Measurements from ENCODE around the gene DBP.

GRCh38 chr19:48637948-48638830 lies 1.0 kb upstream of the DBP start:
- TF ChIP-seq, protein P1, sequence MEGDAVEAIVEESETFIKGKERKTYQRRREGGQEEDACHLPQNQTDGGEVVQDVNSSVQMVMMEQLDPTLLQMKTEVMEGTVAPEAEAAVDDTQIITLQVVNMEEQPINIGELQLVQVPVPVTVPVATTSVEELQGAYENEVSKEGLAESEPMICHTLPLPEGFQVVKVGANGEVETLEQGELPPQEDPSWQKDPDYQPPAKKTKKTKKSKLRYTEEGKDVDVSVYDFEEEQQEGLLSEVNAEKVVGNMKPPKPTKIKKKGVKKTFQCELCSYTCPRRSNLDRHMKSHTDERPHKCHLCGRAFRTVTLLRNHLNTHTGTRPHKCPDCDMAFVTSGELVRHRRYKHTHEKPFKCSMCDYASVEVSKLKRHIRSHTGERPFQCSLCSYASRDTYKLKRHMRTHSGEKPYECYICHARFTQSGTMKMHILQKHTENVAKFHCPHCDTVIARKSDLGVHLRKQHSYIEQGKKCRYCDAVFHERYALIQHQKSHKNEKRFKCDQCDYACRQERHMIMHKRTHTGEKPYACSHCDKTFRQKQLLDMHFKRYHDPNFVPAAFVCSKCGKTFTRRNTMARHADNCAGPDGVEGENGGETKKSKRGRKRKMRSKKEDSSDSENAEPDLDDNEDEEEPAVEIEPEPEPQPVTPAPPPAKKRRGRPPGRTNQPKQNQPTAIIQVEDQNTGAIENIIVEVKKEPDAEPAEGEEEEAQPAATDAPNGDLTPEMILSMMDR (IDR thresholded peaks at IDR 0.05): no peak
- TF ChIP-seq POLR2A (IDR thresholded peaks at IDR 0.05): peak; percentile 54
